ENCODE measurements around the gene IER2. TPM values are rescaled to one million over a fixed set of nuclear protein-coding genes. Genes with fewer than 3 reads are reported as not detected.

The IER2 gene
- total RNA-seq, 5 donors from 2014 or later (not counting 1 experiment from before 2014, with no cell fraction given) = 165 to 413 (median 196) TPM

GRCh38 chr19:13149628-13150186 lies 504 bp upstream of the IER2 start:
- peak in 4 of 35 experiments; percentile 17 to 45 (median 22) for DNase-seq
- no peaks in the 10 kb centered on the region for H3K9me3 Mint-ChIP-seq
- peak overlapping the region; percentile 98 to 99 (median 99) for H3K4me3 Mint-ChIP-seq
- Histone ChIP-seq H3K36me3 (ENCODE audit: control insufficient read depth in 2 of 2, extremely low read depth in 1 of 2, insufficient read depth in 1 of 2, low read length in 1 of 2) (peaks cover 5 to 10% of the 10 kb centered on the region in 2 donors), H3K27me3 (replicated peaks in 1 of 2; ENCODE audit: control insufficient read depth in 2 of 2, extremely low read depth in 1 of 2, insufficient read depth in 2 of 2, low read length in 1 of 2) (no peaks in the 10 kb centered on the region), H3K4me3 (ENCODE audit: control insufficient read depth in 1 of 2, extremely low read depth in 1 of 2, low read length in 1 of 2) (peak overlapping the region; percentile 70 to 99), H3K27ac (ENCODE audit: low read length) (peak overlapping the region; percentile 73), H3K4me1 (ENCODE audit: control insufficient read depth in 1 of 2, extremely low read depth in 1 of 2, insufficient read depth in 2 of 2, low read length in 2 of 2) (peaks cover 3 to 40% of the 10 kb centered on the region in 2 experiments), H3K9me3 (no peaks in the 10 kb centered on the region)
- CTCF ChIA-PET = interaction anchor here (0.6 to 1.8 kb wide), 5 partner anchors 15 to 987 kb away, joined by 3 to 6 read pairs (median 3); partner anchors contain the start of gene ZNF136 (in 1 of the 2)
- H3K36me3 Mint-ChIP-seq = peaks cover 15% of the 10 kb centered on the region
- peaks cover 15 to 38% (median 28%) of the 10 kb centered on the region in 3 donors for H3K4me1 Mint-ChIP-seq
- H3K27ac Mint-ChIP-seq = peak overlapping the region; percentile 94 to 95
- ATAC-seq (replicated peaks in 1 of 4) = peak; percentile 0 to 5 (median 3)
- POLR2A ChIA-PET = no interaction called here
- WGBS (ENCODE audit: insufficient coverage) = under 1% methylated on average over 44 of the region's 46 CpGs
- peaks cover 0 to 2% of the 10 kb centered on the region in 2 donors for H3K27me3 Mint-ChIP-seq

GRCh38 chr19:13150931-13151604 lies 857 bp downstream of the IER2 start:
- Mint-ChIP-seq H3K27ac (peak overlapping the region; percentile 94 to 95), H3K4me3 (peak overlapping the region; percentile 98 to 99 (median 99)), H3K4me1 (peaks cover 21 to 44% (median 33%) of the 10 kb centered on the region in 3 donors), H3K27me3 (peaks cover 0 to 2% of the 10 kb centered on the region in 2 donors), H3K36me3 (peaks cover 18% of the 10 kb centered on the region), H3K9me3 (no peaks in the 10 kb centered on the region)
- POLR2A ChIA-PET = no interaction called here
- peaks cover 3 to 52% of the 10 kb centered on the region in 2 experiments for H3K4me1 ChIP-seq (ENCODE audit: control insufficient read depth in 1 of 2, extremely low read depth in 1 of 2, insufficient read depth in 2 of 2, low read length in 2 of 2)
- CTCF ChIA-PET = interaction anchor here (1.3 to 1.8 kb wide), 2 partner anchors 13 to 17 kb away, joined by 3 to 4 read pairs; no protein-coding TSS in a partner anchor
- peak overlapping the region; percentile 70 to 99 for H3K4me3 ChIP-seq (ENCODE audit: control insufficient read depth in 1 of 2, extremely low read depth in 1 of 2, low read length in 1 of 2)
- peak overlapping the region; percentile 73 for H3K27ac ChIP-seq (ENCODE audit: low read length)
- no peaks in the 10 kb centered on the region for H3K9me3 ChIP-seq
- H3K36me3 ChIP-seq (ENCODE audit: control insufficient read depth in 2 of 2, extremely low read depth in 1 of 2, insufficient read depth in 1 of 2, low read length in 1 of 2) = peaks cover 3 to 8% of the 10 kb centered on the region in 2 donors
- no peaks in the 10 kb centered on the region for H3K27me3 ChIP-seq (replicated peaks in 1 of 2; ENCODE audit: control insufficient read depth in 2 of 2, extremely low read depth in 1 of 2, insufficient read depth in 2 of 2, low read length in 1 of 2)
- ATAC-seq (replicated peaks in 1 of 4) (peak; percentile 4 to 9 (median 7)), DNase-seq (peak in 7 of 35 experiments; percentile 15 to 29 (median 25))
- under 1% methylated on average over 30 of the region's 34 CpGs for WGBS (ENCODE audit: insufficient coverage)

- Mint-ChIP-seq H3K4me3 (peak overlapping the region; percentile 98 to 99 (median 99)), H3K36me3 (peaks cover 18% of the 10 kb centered on the region), H3K27me3 (peaks cover 0 to 2% of the 10 kb centered on the region in 2 donors), H3K27ac (peak overlapping the region; percentile 96 to 99), H3K9me3 (no peaks in the 10 kb centered on the region), H3K4me1 (peaks cover 28 to 51% (median 38%) of the 10 kb centered on the region in 3 donors)
- ATAC-seq (replicated peaks in 1 of 4) = peak; percentile 54 to 60 (median 58)
- Histone ChIP-seq H3K4me1 (ENCODE audit: control insufficient read depth in 1 of 2, extremely low read depth in 1 of 2, insufficient read depth in 2 of 2, low read length in 2 of 2) (peaks cover 6 to 60% of the 10 kb centered on the region in 2 experiments), H3K9me3 (no peaks in the 10 kb centered on the region), H3K27ac (ENCODE audit: low read length) (peak overlapping the region; percentile 86), H3K27me3 (replicated peaks in 1 of 2; ENCODE audit: control insufficient read depth in 2 of 2, extremely low read depth in 1 of 2, insufficient read depth in 2 of 2, low read length in 1 of 2) (no peaks in the 10 kb centered on the region), H3K36me3 (ENCODE audit: control insufficient read depth in 2 of 2, extremely low read depth in 1 of 2, insufficient read depth in 1 of 2, low read length in 1 of 2) (peaks cover 3 to 8% of the 10 kb centered on the region in 2 donors), H3K4me3 (ENCODE audit: control insufficient read depth in 1 of 2, extremely low read depth in 1 of 2, low read length in 1 of 2) (peak overlapping the region; percentile 99 to 100)
- peak; percentile 90 to 97 (median 93) for DNase-seq
- CTCF ChIA-PET = interaction anchor here in 1 of 2 donors (0.7 kb wide), 1 partner anchor 43 kb away, joined by 3 read pairs; no protein-coding TSS in a partner anchor
- 0% methylated on average over 58 of the region's 71 CpGs for WGBS (ENCODE audit: insufficient coverage)
- POLR2A ChIA-PET = interaction anchor here (0.6 to 1.6 kb wide), 8 partner anchors 12 to 1805 kb away, joined by 3 to 9 read pairs (median 4); partner anchors contain the start of genes CCDC159 (in 1 of the 2), NACC1 (in 1 of the 2) and TMEM205 (in 1 of the 2)
Measured at GRCh38 chr19:13151605-13152355, 1.6 kb downstream of the IER2 start.

- Mint-ChIP-seq H3K27me3 (peaks cover 0 to 2% of the 10 kb centered on the region in 2 donors), H3K27ac (peak overlapping the region; percentile 96 to 99), H3K4me3 (peak overlapping the region; percentile 98 to 99 (median 99)), H3K9me3 (no peaks in the 10 kb centered on the region), H3K36me3 (peaks cover 18% of the 10 kb centered on the region), H3K4me1 (peaks cover 31 to 58% (median 40%) of the 10 kb centered on the region in 3 donors)
- ChIA-PET POLR2A (interaction anchor here (0.6 to 1.6 kb wide), 7 partner anchors 11 to 64 kb away, joined by 3 to 9 read pairs (median 4); partner anchors contain the start of gene NACC1 (in 1 of the 2)), CTCF (interaction anchor here in 1 of 2 donors (0.6 to 0.7 kb wide), 2 partner anchors 42 to 43 kb away, joined by 3 to 9 read pairs; no protein-coding TSS in a partner anchor)
- Histone ChIP-seq H3K27me3 (replicated peaks in 1 of 2; ENCODE audit: control insufficient read depth in 2 of 2, extremely low read depth in 1 of 2, insufficient read depth in 2 of 2, low read length in 1 of 2) (no peaks in the 10 kb centered on the region), H3K27ac (ENCODE audit: low read length) (peak overlapping the region; percentile 86), H3K36me3 (ENCODE audit: control insufficient read depth in 2 of 2, extremely low read depth in 1 of 2, insufficient read depth in 1 of 2, low read length in 1 of 2) (peaks cover 3 to 8% of the 10 kb centered on the region in 2 donors), H3K4me3 (ENCODE audit: control insufficient read depth in 1 of 2, extremely low read depth in 1 of 2, low read length in 1 of 2) (peak overlapping the region; percentile 99 to 100), H3K9me3 (no peaks in the 10 kb centered on the region), H3K4me1 (ENCODE audit: control insufficient read depth in 1 of 2, extremely low read depth in 1 of 2, insufficient read depth in 2 of 2, low read length in 2 of 2) (peaks cover 13 to 61% of the 10 kb centered on the region in 2 experiments)
- WGBS (ENCODE audit: insufficient coverage) = 0% methylated on average over 18 of the region's 25 CpGs
- DNase-seq = no peak
- peak; percentile 1 to 5 (median 2) for ATAC-seq (replicated peaks in 1 of 4)
Measured at GRCh38 chr19:13152356-13152973, 2.3 kb downstream of the IER2 start.

- peaks cover 18% of the 10 kb centered on the region for H3K36me3 Mint-ChIP-seq
- POLR2A ChIA-PET = interaction anchor here (0.6 to 1.6 kb wide), 7 partner anchors 10 to 63 kb away, joined by 3 to 8 read pairs (median 3); partner anchors contain the start of gene NACC1 (in 1 of the 2)
- ATAC-seq (replicated peaks in 1 of 4) = peak; percentile 31 to 33 (median 33)
- H3K4me1 Mint-ChIP-seq = peaks cover 36 to 64% (median 46%) of the 10 kb centered on the region in 3 donors
- WGBS (ENCODE audit: insufficient coverage) = under 1% methylated on average over 58 of the region's 59 CpGs
- no peaks in the 10 kb centered on the region for H3K9me3 ChIP-seq
- H3K9me3 Mint-ChIP-seq = no peaks in the 10 kb centered on the region
- CTCF ChIA-PET = interaction anchor here in 1 of 2 donors (0.6 kb wide), 1 partner anchor 41 kb away, joined by 9 read pairs; no protein-coding TSS in a partner anchor
- H3K36me3 ChIP-seq (ENCODE audit: control insufficient read depth in 2 of 2, extremely low read depth in 1 of 2, insufficient read depth in 1 of 2, low read length in 1 of 2) = peaks cover 3 to 8% of the 10 kb centered on the region in 2 donors
- no peaks in the 10 kb centered on the region for H3K27me3 ChIP-seq (replicated peaks in 1 of 2; ENCODE audit: control insufficient read depth in 2 of 2, extremely low read depth in 1 of 2, insufficient read depth in 2 of 2, low read length in 1 of 2)
- peak; percentile 88 to 99 (median 96) for DNase-seq
- H3K4me3 ChIP-seq (ENCODE audit: control insufficient read depth in 1 of 2, extremely low read depth in 1 of 2, low read length in 1 of 2) = peak overlapping the region; percentile 99 to 100
- peaks cover 13 to 67% of the 10 kb centered on the region in 2 experiments for H3K4me1 ChIP-seq (ENCODE audit: control insufficient read depth in 1 of 2, extremely low read depth in 1 of 2, insufficient read depth in 2 of 2, low read length in 2 of 2)
- peak overlapping the region; percentile 86 for H3K27ac ChIP-seq (ENCODE audit: low read length)
- H3K27ac Mint-ChIP-seq = peak overlapping the region; percentile 96 to 99
- peak overlapping the region; percentile 98 to 99 (median 99) for H3K4me3 Mint-ChIP-seq
- peaks cover 0 to 2% of the 10 kb centered on the region in 2 donors for H3K27me3 Mint-ChIP-seq
Measured at GRCh38 chr19:13152974-13153568, 2.9 kb downstream of the IER2 start.

All from T-cell (primary cell).